GM20000 (cell line): ENCODE results near the gene ARHGEF40.

Experiments used
- DNase-seq: peaks from one replicate; pipeline ENCODE4 v3.0.0; 2012; ENCODE audit warnings: low spot score
- TF ChIP-seq, protein P1 (sequence below): IDR thresholded peaks from 2 replicates; pipeline ENCODE4 v1.5.1; 2012; ENCODE audit warnings: mild to moderate bottlenecking, control low read depth; ENCODE audit errors: extremely low read depth, missing control alignments

ARHGEF40 gene

DNA sequence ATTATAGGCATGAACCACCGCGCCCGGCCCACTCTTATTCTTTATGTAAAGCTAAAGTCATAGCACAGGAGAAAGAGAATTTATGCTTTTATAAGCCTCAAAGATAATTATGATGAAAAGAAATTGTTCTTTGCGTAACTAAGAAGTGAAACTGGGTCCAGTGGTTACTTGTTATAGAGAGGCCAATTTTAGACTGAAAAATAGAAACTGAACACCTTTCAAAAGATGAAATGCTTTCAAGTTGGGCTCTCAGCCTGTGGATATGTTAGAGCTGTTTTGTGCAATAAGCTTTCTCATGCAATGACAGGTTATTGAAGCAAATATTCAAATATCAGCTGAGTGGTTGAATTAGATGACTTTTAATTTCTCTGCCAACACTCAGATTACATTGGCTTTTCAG lies 38.7 kb downstream of the ARHGEF40 start:
- TF ChIP-seq, protein P1, sequence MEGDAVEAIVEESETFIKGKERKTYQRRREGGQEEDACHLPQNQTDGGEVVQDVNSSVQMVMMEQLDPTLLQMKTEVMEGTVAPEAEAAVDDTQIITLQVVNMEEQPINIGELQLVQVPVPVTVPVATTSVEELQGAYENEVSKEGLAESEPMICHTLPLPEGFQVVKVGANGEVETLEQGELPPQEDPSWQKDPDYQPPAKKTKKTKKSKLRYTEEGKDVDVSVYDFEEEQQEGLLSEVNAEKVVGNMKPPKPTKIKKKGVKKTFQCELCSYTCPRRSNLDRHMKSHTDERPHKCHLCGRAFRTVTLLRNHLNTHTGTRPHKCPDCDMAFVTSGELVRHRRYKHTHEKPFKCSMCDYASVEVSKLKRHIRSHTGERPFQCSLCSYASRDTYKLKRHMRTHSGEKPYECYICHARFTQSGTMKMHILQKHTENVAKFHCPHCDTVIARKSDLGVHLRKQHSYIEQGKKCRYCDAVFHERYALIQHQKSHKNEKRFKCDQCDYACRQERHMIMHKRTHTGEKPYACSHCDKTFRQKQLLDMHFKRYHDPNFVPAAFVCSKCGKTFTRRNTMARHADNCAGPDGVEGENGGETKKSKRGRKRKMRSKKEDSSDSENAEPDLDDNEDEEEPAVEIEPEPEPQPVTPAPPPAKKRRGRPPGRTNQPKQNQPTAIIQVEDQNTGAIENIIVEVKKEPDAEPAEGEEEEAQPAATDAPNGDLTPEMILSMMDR = no peak

DNA sequence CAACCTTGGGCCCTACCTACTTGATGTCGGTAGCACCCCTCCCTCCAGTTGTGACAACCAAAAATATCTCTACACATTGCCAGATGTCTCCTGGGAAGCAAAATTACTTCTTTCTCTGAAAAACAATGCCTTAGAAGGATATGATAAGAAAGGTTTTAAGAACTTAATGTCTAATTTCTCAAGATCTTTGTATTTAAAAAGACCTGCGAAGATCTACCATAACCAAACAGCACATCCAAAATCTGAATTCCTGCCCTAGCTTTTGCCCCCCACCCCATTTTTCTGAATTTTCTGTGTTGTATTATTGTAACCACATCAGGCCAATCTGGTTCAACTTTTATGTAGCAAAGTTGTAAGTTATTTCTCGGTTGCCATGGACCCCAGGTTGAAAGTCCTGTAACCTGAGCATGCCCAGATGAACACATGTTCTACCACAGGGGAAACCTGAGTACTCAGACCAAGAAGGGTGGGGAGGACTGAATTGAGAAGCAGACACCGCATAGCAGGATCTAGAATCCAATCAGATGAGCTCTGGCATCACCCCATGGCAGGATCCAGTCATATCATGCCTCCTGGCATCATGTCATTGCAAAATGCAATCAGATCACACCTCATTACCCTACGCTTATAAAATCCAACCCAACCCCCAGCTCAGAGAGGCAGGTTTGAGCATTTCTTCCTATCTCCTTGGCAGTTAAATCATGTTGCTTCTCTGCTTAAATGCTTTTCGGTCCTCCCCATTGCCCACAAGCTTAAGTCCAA lies 39.5 kb downstream of the ARHGEF40 start:
- peak; percentile 31 for DNase-seq
- TF ChIP-seq, protein P1 = no peak

More for the DNA sequence above, 38.7 kb downstream of the ARHGEF40 start:
- peak; percentile 21 for DNase-seq

- TF ChIP-seq, protein P1 = no peak
- no peak for DNase-seq
These were observed 42.2 kb downstream of the ARHGEF40 start for GRCh38 chr14:21112255-21112654.

- TF ChIP-seq, protein P1 = no peak
- no peak for DNase-seq
These were observed 43.3 kb downstream of the ARHGEF40 start for GRCh38 chr14:21113369-21113768.

DNA sequence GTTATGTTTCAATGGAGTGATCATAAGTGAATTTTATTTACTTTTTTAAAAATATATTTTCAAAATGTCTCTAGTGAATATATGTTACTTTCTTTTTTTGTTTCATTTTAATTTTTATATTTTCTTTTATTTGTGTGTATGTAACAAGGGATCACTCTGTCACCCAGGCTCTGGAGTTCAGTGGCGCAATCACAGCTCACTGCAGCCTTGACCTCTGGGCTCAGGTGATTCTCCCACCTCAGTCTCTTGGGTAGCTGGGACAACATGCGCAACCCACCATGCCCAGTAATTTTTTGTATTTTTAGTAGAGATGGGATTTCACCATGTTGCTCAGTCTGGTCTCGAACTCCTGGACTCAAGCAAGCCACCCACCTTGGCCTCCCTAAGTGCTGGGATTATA lies 48.8 kb downstream of the ARHGEF40 start:
- no peak for DNase-seq
- TF ChIP-seq, protein P1 = no peak

- TF ChIP-seq, protein P1 = no peak
- no peak for DNase-seq
These were observed 50.6 kb downstream of the ARHGEF40 start for GRCh38 chr14:21120686-21121085.

DNA sequence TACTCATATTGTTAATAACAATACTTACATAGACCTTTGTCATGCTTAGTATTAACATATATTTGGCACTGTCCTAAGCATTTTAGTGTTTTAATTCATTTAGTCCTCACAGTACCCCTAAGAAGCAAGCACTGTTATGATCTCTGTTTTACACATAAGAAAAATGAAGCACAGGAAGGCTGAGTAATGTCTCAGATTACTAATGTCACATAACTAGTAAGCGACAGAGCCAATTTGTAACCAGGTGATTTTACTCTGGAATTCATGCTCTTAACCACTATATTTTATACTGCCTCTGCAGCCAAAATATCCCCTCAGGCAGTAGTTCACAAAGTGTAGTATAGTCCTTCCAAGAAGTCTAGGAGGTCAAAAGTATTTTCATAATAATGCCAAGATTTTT lies 51.0 kb downstream of the ARHGEF40 start:
- TF ChIP-seq, protein P1 = no peak
- no peak for DNase-seq
